Measurements from ENCODE around the gene GCH1. TPM values are rescaled to one million over a fixed set of nuclear protein-coding genes. Genes with fewer than 3 reads are reported as not detected.

Gene GCH1
- total RNA-seq, 1 experiment from 2014 or later: 16.7 TPM

DNA sequence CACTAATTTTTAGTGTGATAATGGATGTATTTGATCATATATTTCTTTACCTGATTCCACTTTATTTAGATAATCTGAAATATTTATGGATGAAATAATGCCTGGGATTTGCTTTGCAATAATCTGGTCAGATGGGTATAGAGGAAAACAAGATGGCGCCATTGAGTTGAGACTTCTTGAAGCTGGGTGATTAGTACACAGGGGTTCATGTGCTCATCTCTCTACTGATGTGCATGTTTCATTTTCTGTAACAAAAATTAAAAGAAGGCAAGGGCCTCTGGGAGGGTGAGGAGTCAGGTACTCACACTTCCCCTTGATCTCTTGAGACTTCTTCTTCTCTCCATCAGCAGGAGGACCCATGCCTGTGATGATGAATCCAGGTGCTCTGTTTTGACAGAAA lies 61.8 kb downstream of the GCH1 start:
- DNase-seq (ENCODE audit: low read depth, low spot score): no peak
- intact Hi-C loops (cut with micrococcal nuclease): no loop called here
- Histone ChIP-seq H3K9ac (ENCODE audit: low read length) (no peak overlapping the region), H3K4me2 (ENCODE audit: low read length) (no peak overlapping the region), H3K9me3 (ENCODE audit: control insufficient read depth in 1 of 2, insufficient read depth in 1 of 2, low read depth in 1 of 2, low read length in 2 of 2) (no peaks in the 10 kb centered on the region), H2AFZ (ENCODE audit: low read depth, low read length, poor library complexity, severe bottlenecking) (no peak overlapping the region), H3K9me2 (ENCODE audit: insufficient read depth) (no peaks in the 10 kb centered on the region), H3K27ac (ENCODE audit: low read depth, low read length) (no peak overlapping the region), H3K4me1 (ENCODE audit: control insufficient read depth in 1 of 2, insufficient read depth in 2 of 2, low read length in 2 of 2) (no peaks in the 10 kb centered on the region), H4K20me1 (ENCODE audit: insufficient read depth) (no peaks in the 10 kb centered on the region), H3K4me3 (replicated peaks in 1 of 2; ENCODE audit: low read depth in 1 of 2, low read length in 2 of 2) (no peak overlapping the region), H3K36me3 (ENCODE audit: control insufficient read depth in 1 of 2, insufficient read depth in 2 of 2, low read length in 2 of 2) (no peaks in the 10 kb centered on the region; a peak in 1 of 4 replicates), H3K27me3 (ENCODE audit: insufficient read depth, low read length) (no peaks in the 10 kb centered on the region), H3K79me2 (ENCODE audit: insufficient read depth, low read length) (no peaks in the 10 kb centered on the region)
- ATAC-seq: no peak
- TF ChIP-seq JUND (IDR thresholded peaks at IDR 0.05): no peak
- peak; percentile 4; the same call in 1 of the 2 replicates for TF ChIP-seq RAD21 (IDR thresholded peaks at IDR 0.05; ENCODE audit: low read depth)
- RAD21 ChIA-PET (ENCODE audit: low non-redundant PET in 1 of 2, low total read pairs in 2 of 2, uncharacterized antibody in 2 of 2, unreplicated experiment in 2 of 2): no interaction called here
- POLR2A ChIA-PET: no interaction called here
- no TSS peak for BruUV-seq (replicated peaks)
- CTCF ChIA-PET: no interaction called here

DNA sequence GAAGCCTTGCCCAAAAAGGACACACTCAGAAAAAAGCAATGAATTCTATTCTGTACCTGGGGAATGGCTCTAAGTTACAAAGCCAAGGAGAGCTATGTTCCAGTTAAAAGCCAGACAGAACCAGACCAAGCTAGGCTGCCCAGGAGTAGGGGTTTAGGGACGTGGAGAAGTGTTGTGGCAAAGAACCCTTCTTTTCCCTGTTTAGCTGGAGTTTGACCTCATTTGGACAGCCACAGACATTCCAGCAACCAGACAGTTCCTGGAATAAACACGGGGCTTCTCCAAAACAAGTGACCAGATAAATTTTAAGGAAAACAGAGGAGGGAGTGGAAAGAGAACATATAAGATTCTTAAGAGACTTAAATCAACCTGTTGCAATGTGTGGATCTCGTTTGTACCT lies 62.3 kb downstream of the GCH1 start:
- Histone ChIP-seq H3K27me3 (ENCODE audit: insufficient read depth, low read length) (no peaks in the 10 kb centered on the region), H3K36me3 (ENCODE audit: control insufficient read depth in 1 of 2, insufficient read depth in 2 of 2, low read length in 2 of 2) (no peaks in the 10 kb centered on the region), H3K4me1 (ENCODE audit: control insufficient read depth in 1 of 2, insufficient read depth in 2 of 2, low read length in 2 of 2) (no peaks in the 10 kb centered on the region), H3K27ac (ENCODE audit: low read depth, low read length) (no peak overlapping the region), H2AFZ (ENCODE audit: low read depth, low read length, poor library complexity, severe bottlenecking) (no peak overlapping the region), H3K9me3 (ENCODE audit: control insufficient read depth in 1 of 2, insufficient read depth in 1 of 2, low read depth in 1 of 2, low read length in 2 of 2) (no peaks in the 10 kb centered on the region), H3K4me2 (ENCODE audit: low read length) (no peak overlapping the region), H4K20me1 (ENCODE audit: insufficient read depth) (no peaks in the 10 kb centered on the region), H3K9me2 (ENCODE audit: insufficient read depth) (no peaks in the 10 kb centered on the region), H3K79me2 (ENCODE audit: insufficient read depth, low read length) (no peaks in the 10 kb centered on the region), H3K4me3 (replicated peaks in 1 of 2; ENCODE audit: low read depth in 1 of 2, low read length in 2 of 2) (no peak overlapping the region), H3K9ac (ENCODE audit: low read length) (no peak overlapping the region)
- ChIA-PET POLR2A (no interaction called here), CTCF (no interaction called here), RAD21 (ENCODE audit: low non-redundant PET in 1 of 2, low total read pairs in 2 of 2, uncharacterized antibody in 2 of 2, unreplicated experiment in 2 of 2) (no interaction called here)
- DNase-seq (ENCODE audit: low read depth, low spot score) (no peak), ATAC-seq (no peak)
- no TSS peak for BruUV-seq (replicated peaks)
- intact Hi-C loops (cut with micrococcal nuclease): no loop called here
- TF ChIP-seq CEBPB (IDR thresholded peaks at IDR 0.05; ENCODE audit: low read depth): no peak
- no peak for TF ChIP-seq POLR2AphosphoS5 (IDR thresholded peaks at IDR 0.05; ENCODE audit: low read depth, low read length)

GRCh38 chr14:54839701-54840119 lies 62.9 kb downstream of the GCH1 start:
- H3K4me3 ChIP-seq (replicated peaks in 1 of 2; ENCODE audit: low read depth in 1 of 2, low read length in 2 of 2): no peak overlapping the region
- TF ChIP-seq, protein P1, sequence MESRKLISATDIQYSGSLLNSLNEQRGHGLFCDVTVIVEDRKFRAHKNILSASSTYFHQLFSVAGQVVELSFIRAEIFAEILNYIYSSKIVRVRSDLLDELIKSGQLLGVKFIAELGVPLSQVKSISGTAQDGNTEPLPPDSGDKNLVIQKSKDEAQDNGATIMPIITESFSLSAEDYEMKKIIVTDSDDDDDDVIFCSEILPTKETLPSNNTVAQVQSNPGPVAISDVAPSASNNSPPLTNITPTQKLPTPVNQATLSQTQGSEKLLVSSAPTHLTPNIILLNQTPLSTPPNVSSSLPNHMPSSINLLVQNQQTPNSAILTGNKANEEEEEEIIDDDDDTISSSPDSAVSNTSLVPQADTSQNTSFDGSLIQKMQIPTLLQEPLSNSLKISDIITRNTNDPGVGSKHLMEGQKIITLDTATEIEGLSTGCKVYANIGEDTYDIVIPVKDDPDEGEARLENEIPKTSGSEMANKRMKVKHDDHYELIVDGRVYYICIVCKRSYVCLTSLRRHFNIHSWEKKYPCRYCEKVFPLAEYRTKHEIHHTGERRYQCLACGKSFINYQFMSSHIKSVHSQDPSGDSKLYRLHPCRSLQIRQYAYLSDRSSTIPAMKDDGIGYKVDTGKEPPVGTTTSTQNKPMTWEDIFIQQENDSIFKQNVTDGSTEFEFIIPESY (IDR thresholded peaks at IDR 0.05; ENCODE audit: extremely low read depth, insufficient replicate concordance, low read length): no peak
- TF ChIP-seq MAX (IDR thresholded peaks at IDR 0.05): no peak
- no peak for DNase-seq (ENCODE audit: low read depth, low spot score)
- no peak overlapping the region for H3K9ac ChIP-seq (ENCODE audit: low read length)
- H3K79me2 ChIP-seq (ENCODE audit: insufficient read depth, low read length): no peaks in the 10 kb centered on the region
- H3K27ac ChIP-seq (ENCODE audit: low read depth, low read length): no peak overlapping the region
- H3K4me2 ChIP-seq (ENCODE audit: low read length): no peak overlapping the region
- H3K9me3 ChIP-seq (ENCODE audit: control insufficient read depth in 1 of 2, insufficient read depth in 1 of 2, low read depth in 1 of 2, low read length in 2 of 2): no peaks in the 10 kb centered on the region
- ATAC-seq: no peak
- BruUV-seq (replicated peaks): no TSS peak
- no peaks in the 10 kb centered on the region for H3K4me1 ChIP-seq (ENCODE audit: control insufficient read depth in 1 of 2, insufficient read depth in 2 of 2, low read length in 2 of 2)
- H4K20me1 ChIP-seq (ENCODE audit: insufficient read depth): no peaks in the 10 kb centered on the region
- H2AFZ ChIP-seq (ENCODE audit: low read depth, low read length, poor library complexity, severe bottlenecking): no peak overlapping the region
- no peaks in the 10 kb centered on the region for H3K9me2 ChIP-seq (ENCODE audit: insufficient read depth)
- ChIA-PET RAD21 (ENCODE audit: low non-redundant PET in 1 of 2, low total read pairs in 2 of 2, uncharacterized antibody in 2 of 2, unreplicated experiment in 2 of 2) (no interaction called here), CTCF (no interaction called here), POLR2A (no interaction called here)
- intact Hi-C loops (cut with micrococcal nuclease): no loop called here
- H3K36me3 ChIP-seq (ENCODE audit: control insufficient read depth in 1 of 2, insufficient read depth in 2 of 2, low read length in 2 of 2): no peaks in the 10 kb centered on the region
- H3K27me3 ChIP-seq (ENCODE audit: insufficient read depth, low read length): no peaks in the 10 kb centered on the region
